ENCODE data around the gene NUP54. TPM values are rescaled to one million over a fixed set of nuclear protein-coding genes. Genes with fewer than 3 reads are reported as not detected.

Gene NUP54
- total RNA-seq, 1 donor from 2014 or later, result 44.2 TPM

GRCh38 chr4:76194325-76194724 lies 46.1 kb upstream of the NUP54 start:
- no peaks in the 10 kb centered on the region for H3K9me3 Mint-ChIP-seq (ENCODE audit: unreplicated experiment)
- no peak for TF ChIP-seq CTCF (IDR thresholded peaks at IDR 0.05; ENCODE audit: unreplicated experiment)
- DNase-seq (ENCODE audit: low spot score), result no peak
- H3K27me3 Mint-ChIP-seq (ENCODE audit: unreplicated experiment), result peaks cover 7% of the 10 kb centered on the region
- no peak overlapping the region for H3K27ac Mint-ChIP-seq (ENCODE audit: unreplicated experiment)
- H3K36me3 Mint-ChIP-seq (ENCODE audit: low read depth, unreplicated experiment), result peaks cover 40% of the 10 kb centered on the region
- H3K4me1 Mint-ChIP-seq (ENCODE audit: unreplicated experiment), result peaks cover 27% of the 10 kb centered on the region
- H3K4me3 Mint-ChIP-seq (ENCODE audit: unreplicated experiment), result peak overlapping the region; percentile 73

GRCh38 chr4:76192236-76192635 lies 44.0 kb upstream of the NUP54 start:
- no peak for DNase-seq (ENCODE audit: low spot score)
- Mint-ChIP-seq H3K4me3 (ENCODE audit: unreplicated experiment) (peak overlapping the region; percentile 71), H3K27me3 (ENCODE audit: unreplicated experiment) (peaks cover 3% of the 10 kb centered on the region), H3K27ac (ENCODE audit: unreplicated experiment) (no peak overlapping the region), H3K36me3 (ENCODE audit: low read depth, unreplicated experiment) (peaks cover 40% of the 10 kb centered on the region), H3K9me3 (ENCODE audit: unreplicated experiment) (no peaks in the 10 kb centered on the region), H3K4me1 (ENCODE audit: unreplicated experiment) (peaks cover 7% of the 10 kb centered on the region)
- TF ChIP-seq CTCF (IDR thresholded peaks at IDR 0.05; ENCODE audit: unreplicated experiment), result no peak

GRCh38 chr4:76188557-76188956 lies 40.4 kb upstream of the NUP54 start:
- peaks cover 6% of the 10 kb centered on the region for H3K4me1 Mint-ChIP-seq (ENCODE audit: unreplicated experiment)
- no peak overlapping the region for H3K4me3 Mint-ChIP-seq (ENCODE audit: unreplicated experiment)
- H3K27ac Mint-ChIP-seq (ENCODE audit: unreplicated experiment), result no peak overlapping the region
- peaks cover 32% of the 10 kb centered on the region for H3K36me3 Mint-ChIP-seq (ENCODE audit: low read depth, unreplicated experiment)
- no peaks in the 10 kb centered on the region for H3K9me3 Mint-ChIP-seq (ENCODE audit: unreplicated experiment)
- H3K27me3 Mint-ChIP-seq (ENCODE audit: unreplicated experiment), result peaks cover 6% of the 10 kb centered on the region
- no peak for DNase-seq (ENCODE audit: low spot score)
- no peak for TF ChIP-seq CTCF (IDR thresholded peaks at IDR 0.05; ENCODE audit: unreplicated experiment)

- no peak overlapping the region for H3K27ac Mint-ChIP-seq (ENCODE audit: unreplicated experiment)
- TF ChIP-seq CTCF (IDR thresholded peaks at IDR 0.05; ENCODE audit: unreplicated experiment), result no peak
- peaks cover 6% of the 10 kb centered on the region for H3K4me1 Mint-ChIP-seq (ENCODE audit: unreplicated experiment)
- peaks cover 28% of the 10 kb centered on the region for H3K36me3 Mint-ChIP-seq (ENCODE audit: low read depth, unreplicated experiment)
- H3K9me3 Mint-ChIP-seq (ENCODE audit: unreplicated experiment), result no peaks in the 10 kb centered on the region
- H3K4me3 Mint-ChIP-seq (ENCODE audit: unreplicated experiment), result no peak overlapping the region
- no peak for DNase-seq (ENCODE audit: low spot score)
- H3K27me3 Mint-ChIP-seq (ENCODE audit: unreplicated experiment), result peaks cover 6% of the 10 kb centered on the region
Observed at GRCh38 chr4:76188149-76188548, 40.0 kb upstream of the NUP54 start.

GRCh38 chr4:76187152-76187551 lies 39.0 kb upstream of the NUP54 start:
- Mint-ChIP-seq H3K4me1 (ENCODE audit: unreplicated experiment) (peaks cover 6% of the 10 kb centered on the region), H3K4me3 (ENCODE audit: unreplicated experiment) (no peak overlapping the region), H3K36me3 (ENCODE audit: low read depth, unreplicated experiment) (peaks cover 19% of the 10 kb centered on the region), H3K9me3 (ENCODE audit: unreplicated experiment) (no peaks in the 10 kb centered on the region), H3K27me3 (ENCODE audit: unreplicated experiment) (peaks cover 5% of the 10 kb centered on the region), H3K27ac (ENCODE audit: unreplicated experiment) (no peak overlapping the region)
- no peak for TF ChIP-seq CTCF (IDR thresholded peaks at IDR 0.05; ENCODE audit: unreplicated experiment)
- no peak for DNase-seq (ENCODE audit: low spot score)
